Measurements from ENCODE around the gene IKZF2.

Gene IKZF2

GRCh38 chr2:213010106-213010779 is 141.2 kb downstream of the IKZF2 start:
- FAIRE-seq (peak; percentile 86), DNase-seq (ENCODE audit: insufficient read length, low spot score) (no peak)

- FAIRE-seq: no peak
- no peak for DNase-seq (ENCODE audit: insufficient read length, low spot score)
Observed at GRCh38 chr2:213007290-213007838, 144.0 kb downstream of the IKZF2 start.

- peak; percentile 87 for FAIRE-seq
- DNase-seq (ENCODE audit: insufficient read length, low spot score): no peak
Observed at GRCh38 chr2:213004197-213004821, 147.1 kb downstream of the IKZF2 start.

- peak; percentile 80 for FAIRE-seq
- DNase-seq (ENCODE audit: insufficient read length, low spot score): no peak
Observed at GRCh38 chr2:213002383-213002782, 149.0 kb downstream of the IKZF2 start.

GRCh38 chr2:213001297-213001910 is 150.0 kb downstream of the IKZF2 start:
- DNase-seq (ENCODE audit: insufficient read length, low spot score) (no peak), FAIRE-seq (peak; percentile 88)

GRCh38 chr2:212998626-212999359 is 152.6 kb downstream of the IKZF2 start:
- DNase-seq (ENCODE audit: insufficient read length, low spot score) (no peak), FAIRE-seq (peak; percentile 4)

GRCh38 chr2:212997526-212998020 is 153.8 kb downstream of the IKZF2 start:
- no peak for FAIRE-seq
- DNase-seq (ENCODE audit: insufficient read length, low spot score): no peak

GRCh38 chr2:212995920-212996319 is 155.5 kb downstream of the IKZF2 start:
- no peak for DNase-seq (ENCODE audit: insufficient read length, low spot score)
- no peak for FAIRE-seq

- FAIRE-seq: no peak
Observed at GRCh38 chr2:212994976-212995375, 156.4 kb downstream of the IKZF2 start.

GRCh38 chr2:212991120-212991519 is 160.3 kb downstream of the IKZF2 start:
- DNase-seq (ENCODE audit: insufficient read length, low spot score): no peak
- FAIRE-seq: no peak

More at GRCh38 chr2:212994976-212995375, 156.4 kb downstream of the IKZF2 start:
- no peak for DNase-seq (ENCODE audit: insufficient read length, low spot score)

GRCh38 chr2:212990697-212991096 is 160.7 kb downstream of the IKZF2 start:
- FAIRE-seq: peak; percentile 44
- no peak for DNase-seq (ENCODE audit: insufficient read length, low spot score)

- FAIRE-seq (peak; percentile 23), DNase-seq (ENCODE audit: insufficient read length, low spot score) (no peak)
Observed at GRCh38 chr2:212987492-212987891, 163.9 kb downstream of the IKZF2 start.

GRCh38 chr2:212984129-212984528 is 167.3 kb downstream of the IKZF2 start:
- FAIRE-seq: no peak
- DNase-seq (ENCODE audit: insufficient read length, low spot score): no peak

- no peak for DNase-seq (ENCODE audit: insufficient read length, low spot score)
- no peak for FAIRE-seq
Observed at GRCh38 chr2:212979799-212980198, 171.6 kb downstream of the IKZF2 start.

- no peak for DNase-seq (ENCODE audit: insufficient read length, low spot score)
- no peak for FAIRE-seq
Observed at GRCh38 chr2:212979046-212979612, 172.3 kb downstream of the IKZF2 start.

GRCh38 chr2:212977152-212977551 is 174.3 kb downstream of the IKZF2 start:
- DNase-seq (ENCODE audit: insufficient read length, low spot score) (no peak), FAIRE-seq (no peak)

- FAIRE-seq (no peak), DNase-seq (ENCODE audit: insufficient read length, low spot score) (no peak)
Observed at GRCh38 chr2:212975333-212975732, 176.1 kb downstream of the IKZF2 start.

GRCh38 chr2:212974692-212975091 is 176.7 kb downstream of the IKZF2 start:
- FAIRE-seq (no peak), DNase-seq (ENCODE audit: insufficient read length, low spot score) (no peak)

- DNase-seq (ENCODE audit: insufficient read length, low spot score) (no peak), FAIRE-seq (no peak)
Observed at GRCh38 chr2:212973347-212973746, 178.1 kb downstream of the IKZF2 start.

- no peak for FAIRE-seq
- no peak for DNase-seq (ENCODE audit: insufficient read length, low spot score)
Observed at GRCh38 chr2:212970132-212970531, 181.3 kb downstream of the IKZF2 start.
